Panc1 (cell line): Measurements from ENCODE around the gene JPH3.

Experiments used
- CTCF ChIP-seq: fragments of 450-650 bp; IDR thresholded peaks from 2 replicates; pipeline ENCODE4 v1.5.1; 2017; ENCODE audit warnings: mild to moderate bottlenecking
- POLR2AphosphoS5 ChIP-seq: IDR thresholded peaks from 2 replicates; pipeline ENCODE4 v1.6.1; 2012; ENCODE audit warnings: mild to moderate bottlenecking, low read depth, low read length, moderate library complexity
- REST ChIP-seq, 2 experiments: IDR thresholded peaks; 2 replicates each; pipeline ENCODE4 v1.6.1; 2011 to 2012; ENCODE audit warnings: low read depth in 2 of 2, control low read depth in 1 of 2, low read length in 1 of 2, mild to moderate bottlenecking in 1 of 2, moderate library complexity in 1 of 2; ENCODE audit not compliant: insufficient read depth in 1 of 2
- SIN3A ChIP-seq: IDR thresholded peaks from 2 replicates; pipeline ENCODE4 v1.6.1; 2012; ENCODE audit warnings: low read depth, mild to moderate bottlenecking, low read length, moderate library complexity, borderline replicate concordance; ENCODE audit not compliant: insufficient read depth
- TCF7L2 ChIP-seq: IDR thresholded peaks from 2 replicates; pipeline ENCODE4 v1.6.1; 2011; ENCODE audit warnings: mild to moderate bottlenecking, low read depth, low read length, inconsistent platforms

- TF ChIP-seq CTCF (no peak), TCF7L2 (no peak), POLR2AphosphoS5 (no peak), REST (IDR thresholded peaks at IDR 0.05; ENCODE audit: insufficient read depth in 1 of 2, low read depth in 2 of 2, low read length in 1 of 2) (no peak), SIN3A (no peak)
Observed at GRCh38 chr16:87645802-87646201, 43.5 kb downstream of the JPH3 start.
